K562 (cell line): ENCODE measurements around the gene PAF1. TPM values are rescaled to one million over a fixed set of nuclear protein-coding genes. Genes with fewer than 3 reads are reported as not detected.

Source experiments
- ARID4B ChIP-seq: sonication (generic); formaldehyde crosslinking; IDR thresholded peaks from 2 replicates; pipeline ENCODE4 v1.8.0; 2022; ENCODE audit warnings: mild to moderate bottlenecking, missing genetic modification reagents
- CCNT2 ChIP-seq: IDR thresholded peaks from 2 replicates; pipeline ENCODE4 v1.6.1; 2011; ENCODE audit warnings: borderline replicate concordance, low read depth, mild to moderate bottlenecking, moderate library complexity, mixed read lengths, low read length; ENCODE audit not compliant: insufficient read length; ENCODE audit errors: extremely low read depth
- DDX20 ChIP-seq: fragments of 450-650 bp; IDR thresholded peaks from 2 replicates; pipeline ENCODE4 v1.6.1; 2016; ENCODE audit warnings: missing genetic modification characterization, low read depth, mild to moderate bottlenecking, missing compliant biosample characterization, moderate library complexity
- GABPB1 ChIP-seq: sonication (generic); formaldehyde crosslinking; IDR thresholded peaks from 2 replicates; pipeline ENCODE4 v1.8.0; 2022; ENCODE audit warnings: mild to moderate bottlenecking, missing genetic modification reagents
- HCFC1 ChIP-seq: IDR thresholded peaks from 2 replicates; pipeline ENCODE4 v1.6.1; 2012; ENCODE audit warnings: low read depth, low read length, improper control_type of control experiment
- HEY1 ChIP-seq: fragments of 250-450 bp; sonication (Bioruptor Pico); IDR thresholded peaks from 2 replicates; pipeline ENCODE4 v1.5.0; 2020; ENCODE audit warnings: mild to moderate bottlenecking, moderate library complexity, borderline replicate concordance
- HMGN3 ChIP-seq: IDR thresholded peaks from 2 replicates; pipeline ENCODE4 v1.6.1; 2011; ENCODE audit warnings: borderline replicate concordance, low read depth, mild to moderate bottlenecking, mixed read lengths, low read length; ENCODE audit not compliant: insufficient read length; ENCODE audit errors: extremely low read depth
- MTA3 ChIP-seq: fragments of 450-650 bp; formaldehyde crosslinking; IDR thresholded peaks from 2 replicates; pipeline ENCODE4 v1.6.1; 2017; ENCODE audit warnings: mild to moderate bottlenecking, borderline replicate concordance
- NUFIP1 ChIP-seq: fragments of 450-650 bp; IDR thresholded peaks from 2 replicates; pipeline ENCODE4 v1.6.1; 2018; ENCODE audit not compliant: partially characterized antibody
- RBBP5 ChIP-seq: fragments of 200-600 bp; sonication (generic); IDR thresholded peaks from 2 replicates; pipeline ENCODE4 v1.6.1; 2012; ENCODE audit warnings: borderline replicate concordance, mild to moderate bottlenecking, low read length, control low read depth, inconsistent platforms; ENCODE audit not compliant: insufficient read depth, poor library complexity, severe bottlenecking
- SMARCA4 ChIP-seq: fragments of 450-650 bp; IDR thresholded peaks from 2 replicates; pipeline ENCODE4 v1.6.1; 2016
- SNRNP70 ChIP-seq: fragments of 200-400 bp; formaldehyde crosslinking; optimal IDR thresholded peaks from 2 replicates; pipeline ENCODE3; 2017; ENCODE audit warnings: low read depth, low read length
- XRCC5 ChIP-seq: fragments of 200-400 bp; formaldehyde crosslinking; IDR thresholded peaks from 2 replicates; pipeline ENCODE4 v1.6.1; 2017; ENCODE audit warnings: low read depth, mild to moderate bottlenecking, low read length
- polyA plus RNA-seq, 8 experiments: library from polyadenylated mRNA; depleted of rRNA in 4 of 8; stranded (reverse) in 5 of 8; unstranded in 3 of 8; fragments of >200 nt; fragmentation: Nextera tagmentation in 2 of 8; fragmentation: Illumina TruSeq in 1 of 8; extraction: Ambion mirVana in 2 of 8; extraction: Trizol in 1 of 8; gene quantifications; 2 replicates each; pipeline versions ENCODE4 v1.2.1 to v1.2.3, GENCODE V29; 2011 to 2014; ENCODE audit warnings: inconsistent platforms in 1 of 8, missing spikeins in 1 of 8
- total RNA-seq, 7 experiments: library from RNA; depleted of rRNA in 6 of 7; stranded (reverse); fragments of >200 nt in 6 of 7; fragmentation: Illumina TruSeq in 2 of 7; extraction: Trizol in 2 of 7; gene quantifications; 2 replicates each; pipeline versions ENCODE4 v1.2.1 to v1.2.3, GENCODE V29; 2011 to 2021; ENCODE audit warnings: low replicate concordance in 1 of 7
- TF ChIP-seq, protein P1 (sequence below), 3 experiments: fragments of 200-800 bp in 1 of 3; fragments of 250-450 bp in 1 of 3; fragments of 450-650 bp in 1 of 3; sonication (Bioruptor Pico) in 1 of 3; sonication (Bioruptor generic) in 1 of 3; formaldehyde crosslinking in 1 of 3; IDR thresholded peaks; 2 replicates each; pipeline versions ENCODE4 v1.6.1 to v1.8.0; 2016 to 2022; ENCODE audit warnings: mild to moderate bottlenecking in 2 of 3, missing genetic modification characterization in 2 of 3, missing compliant biosample characterization in 1 of 3, moderate library complexity in 1 of 3
- TF ChIP-seq, protein P2 (sequence below): fragments of 450-650 bp; formaldehyde crosslinking; IDR thresholded peaks from 2 replicates; pipeline ENCODE4 v1.4.0; 2020; ENCODE audit warnings: mild to moderate bottlenecking, moderate library complexity

PAF1 gene
- total and polyA plus RNA-seq, 9 of the 15 experiments (the other 6 are each of a cell fraction or from before 2014, with no cell fraction given), result 1.5 to 45.0 (median 33.8) TPM

- TF ChIP-seq, protein P1, sequence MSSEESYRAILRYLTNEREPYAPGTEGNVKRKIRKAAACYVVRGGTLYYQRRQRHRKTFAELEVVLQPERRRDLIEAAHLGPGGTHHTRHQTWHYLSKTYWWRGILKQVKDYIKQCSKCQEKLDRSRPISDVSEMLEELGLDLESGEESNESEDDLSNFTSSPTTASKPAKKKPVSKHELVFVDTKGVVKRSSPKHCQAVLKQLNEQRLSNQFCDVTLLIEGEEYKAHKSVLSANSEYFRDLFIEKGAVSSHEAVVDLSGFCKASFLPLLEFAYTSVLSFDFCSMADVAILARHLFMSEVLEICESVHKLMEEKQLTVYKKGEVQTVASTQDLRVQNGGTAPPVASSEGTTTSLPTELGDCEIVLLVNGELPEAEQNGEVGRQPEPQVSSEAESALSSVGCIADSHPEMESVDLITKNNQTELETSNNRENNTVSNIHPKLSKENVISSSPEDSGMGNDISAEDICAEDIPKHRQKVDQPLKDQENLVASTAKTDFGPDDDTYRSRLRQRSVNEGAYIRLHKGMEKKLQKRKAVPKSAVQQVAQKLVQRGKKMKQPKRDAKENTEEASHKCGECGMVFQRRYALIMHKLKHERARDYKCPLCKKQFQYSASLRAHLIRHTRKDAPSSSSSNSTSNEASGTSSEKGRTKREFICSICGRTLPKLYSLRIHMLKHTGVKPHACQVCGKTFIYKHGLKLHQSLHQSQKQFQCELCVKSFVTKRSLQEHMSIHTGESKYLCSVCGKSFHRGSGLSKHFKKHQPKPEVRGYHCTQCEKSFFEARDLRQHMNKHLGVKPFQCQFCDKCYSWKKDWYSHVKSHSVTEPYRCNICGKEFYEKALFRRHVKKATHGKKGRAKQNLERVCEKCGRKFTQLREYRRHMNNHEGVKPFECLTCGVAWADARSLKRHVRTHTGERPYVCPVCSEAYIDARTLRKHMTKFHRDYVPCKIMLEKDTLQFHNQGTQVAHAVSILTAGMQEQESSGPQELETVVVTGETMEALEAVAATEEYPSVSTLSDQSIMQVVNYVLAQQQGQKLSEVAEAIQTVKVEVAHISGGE (CRISPR knock-in tag; IDR thresholded peaks at IDR 0.05), result peak in 1 of 3 experiments; percentile 76; a peak in 2 of 6 replicates
- no peak for TF ChIP-seq HEY1 (CRISPR knock-in tag)
- TF ChIP-seq, protein P2, sequence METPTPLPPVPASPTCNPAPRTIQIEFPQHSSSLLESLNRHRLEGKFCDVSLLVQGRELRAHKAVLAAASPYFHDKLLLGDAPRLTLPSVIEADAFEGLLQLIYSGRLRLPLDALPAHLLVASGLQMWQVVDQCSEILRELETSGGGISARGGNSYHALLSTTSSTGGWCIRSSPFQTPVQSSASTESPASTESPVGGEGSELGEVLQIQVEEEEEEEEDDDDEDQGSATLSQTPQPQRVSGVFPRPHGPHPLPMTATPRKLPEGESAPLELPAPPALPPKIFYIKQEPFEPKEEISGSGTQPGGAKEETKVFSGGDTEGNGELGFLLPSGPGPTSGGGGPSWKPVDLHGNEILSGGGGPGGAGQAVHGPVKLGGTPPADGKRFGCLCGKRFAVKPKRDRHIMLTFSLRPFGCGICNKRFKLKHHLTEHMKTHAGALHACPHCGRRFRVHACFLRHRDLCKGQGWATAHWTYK (CRISPR knock-in tag), result peak; percentile 84; the same call in 1 of the 2 replicates
- TF ChIP-seq XRCC5, result peak; percentile 34; the same call in 1 of the 2 replicates
- TF ChIP-seq RBBP5, result peak; percentile 57
- TF ChIP-seq SNRNP70, result no peak
- peak; percentile 82 for TF ChIP-seq ARID4B (CRISPR knock-in tag)
- TF ChIP-seq HMGN3, result peak; percentile 48
- TF ChIP-seq GABPB1 (CRISPR knock-in tag), result peak; percentile 61; the same call in 1 of the 2 replicates
- TF ChIP-seq DDX20, result no peak
- TF ChIP-seq MTA3, result peak; percentile 87
- TF ChIP-seq CCNT2, result peak; percentile 66
- 0 out of 2 replicates have a peak, but pooled peaks have one; percentile 38 for TF ChIP-seq SMARCA4
- peak; percentile 38; the same call in 1 of the 2 replicates for TF ChIP-seq HCFC1
- no peak for TF ChIP-seq NUFIP1
Measured at GRCh38 chr19:39406656-39407409, 15.9 kb upstream of the PAF1 start, which contains the start of gene ZFP36 (continued).
